Omental fat pad (tissue), 4 donors: ENCODE results near the gene CDYL. TPM values are rescaled to one million over a fixed set of nuclear protein-coding genes. Genes with fewer than 3 reads are reported as not detected.
A peak's percentile ranks its signal among the peaks of the same experiment; 100 is the strongest.

Source experiments
- ATAC-seq: fragments of 150-250 bp; one replicate; pipeline ENCODE4 v1.9.1; 2016; ENCODE audit warnings: mild to moderate bottlenecking, moderate library complexity; ENCODE audit not compliant: low FRiP score
- DNase-seq: peaks from one replicate; pipeline ENCODE4 v3.0.0-alpha.2; 2019; ENCODE audit warnings: low spot score
- CTCF ChIP-seq, 3 donors: fragments of 450-650 bp; IDR thresholded peaks; one replicate each; pipeline ENCODE4 v1.5.1; 2016 to 2017; ENCODE audit warnings: antibody characterized with exemption in 3 of 3, mild to moderate bottlenecking in 3 of 3, moderate library complexity in 2 of 3
- total RNA-seq, 4 donors: library from RNA; depleted of rRNA; stranded (reverse); fragments of >200 nt; gene quantifications; one replicate each; pipeline ENCODE4 v1.1.0, GENCODE V29; 2016

The CDYL gene
- total RNA-seq, 4 donors from 2014 or later: 32.2 to 34.5 (median 33.0) TPM

DNA sequence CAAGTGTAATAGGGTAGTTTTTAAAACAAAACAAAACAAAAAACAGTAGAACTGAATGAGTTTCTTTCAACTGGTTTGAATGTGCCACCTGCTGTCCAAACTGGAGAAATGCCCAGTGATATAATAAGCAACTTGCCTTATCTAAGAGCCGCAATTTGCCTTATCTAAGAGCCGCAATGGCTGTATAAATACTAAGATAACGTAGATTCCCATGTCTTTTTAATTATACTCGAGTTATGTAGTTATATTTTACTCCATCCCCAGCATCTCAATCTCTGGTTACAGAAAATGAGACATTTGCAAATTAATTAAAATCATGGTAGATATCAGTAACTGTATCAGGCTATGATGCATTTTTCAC lies 160.5 kb downstream of the CDYL start:
- no peak for TF ChIP-seq CTCF (IDR thresholded peaks at IDR 0.05)
- DNase-seq (no peak), ATAC-seq (no peak)

DNA sequence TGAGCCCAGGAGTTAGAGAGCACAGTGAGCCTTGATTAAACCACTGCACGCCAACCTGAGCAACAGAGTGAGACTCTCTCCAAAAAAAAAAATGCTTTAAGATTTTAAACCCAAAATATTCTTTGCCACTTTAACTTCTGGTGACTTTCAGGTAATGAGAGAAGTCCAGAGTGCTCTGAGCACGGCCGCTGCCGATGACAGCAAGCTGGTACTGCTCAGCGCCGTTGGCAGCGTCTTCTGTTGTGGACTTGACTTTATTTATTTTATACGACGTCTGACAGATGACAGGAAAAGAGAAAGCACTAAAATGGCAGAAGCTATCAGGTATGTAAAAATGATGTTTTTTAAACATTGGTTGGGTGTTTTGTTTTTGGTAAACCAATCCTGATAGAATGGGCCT lies 161.2 kb downstream of the CDYL start:
- TF ChIP-seq CTCF (IDR thresholded peaks at IDR 0.05): no peak
- ATAC-seq (no peak), DNase-seq (no peak)

GRCh38 chr6:4939241-4939640 lies 163.0 kb downstream of the CDYL start:
- TF ChIP-seq CTCF (IDR thresholded peaks at IDR 0.05): no peak
- DNase-seq (no peak), ATAC-seq (no peak)

GRCh38 chr6:4940416-4940815 lies 164.2 kb downstream of the CDYL start:
- TF ChIP-seq CTCF (IDR thresholded peaks at IDR 0.05): no peak
- DNase-seq: no peak
- ATAC-seq: no peak

DNA sequence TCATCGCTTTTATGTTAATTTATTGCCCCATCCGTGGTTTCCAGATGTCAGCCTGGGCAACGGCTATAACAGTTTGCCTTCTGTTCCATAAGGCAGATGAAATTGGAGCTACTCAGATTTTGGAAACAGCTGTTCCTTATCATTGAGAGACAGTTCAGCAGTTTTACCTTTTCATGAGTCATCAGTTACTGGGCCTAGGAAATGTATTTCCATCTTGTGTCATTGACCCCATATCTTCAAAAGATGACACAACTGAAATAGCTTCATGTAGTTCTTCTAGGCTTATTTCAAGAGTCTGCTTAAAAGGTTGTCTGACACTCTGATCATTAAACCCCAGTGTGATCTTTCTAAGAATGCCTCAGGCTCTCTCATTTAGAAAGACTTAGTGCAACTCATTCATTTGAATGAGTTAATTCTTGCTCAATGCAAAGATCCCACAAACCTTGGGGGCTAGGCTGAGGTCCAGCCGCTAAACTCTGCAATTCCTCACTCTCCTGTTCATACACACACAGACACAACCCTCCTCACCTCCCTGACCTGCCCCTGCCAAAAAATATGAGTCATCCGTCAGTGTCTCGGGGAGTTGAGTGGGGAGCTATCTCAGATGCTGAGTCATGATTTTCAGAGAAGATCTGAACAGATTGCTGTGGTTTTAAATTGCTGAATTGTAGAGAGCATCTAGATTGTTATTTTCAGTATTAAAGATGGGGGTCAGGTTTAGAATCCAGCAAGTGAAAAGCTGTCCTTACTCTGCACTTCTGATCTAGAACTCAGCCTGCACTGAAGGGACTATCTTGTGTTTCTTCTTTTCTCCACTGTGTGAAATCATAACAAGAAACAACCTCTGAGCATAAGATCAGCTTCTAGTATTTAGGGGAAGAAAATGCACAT lies 165.8 kb downstream of the CDYL start:
- peak; percentile 96 for ATAC-seq
- TF ChIP-seq CTCF (IDR thresholded peaks at IDR 0.05): no peak
- DNase-seq: peak; percentile 38

GRCh38 chr6:4942673-4943009 lies 166.4 kb downstream of the CDYL start:
- TF ChIP-seq CTCF (IDR thresholded peaks at IDR 0.05): no peak
- ATAC-seq (peak; percentile 5), DNase-seq (no peak)

- ATAC-seq (no peak), DNase-seq (no peak)
- no peak for TF ChIP-seq CTCF (IDR thresholded peaks at IDR 0.05)
Observed at GRCh38 chr6:4943716-4944115, 167.5 kb downstream of the CDYL start.
